ENCODE data around the gene ADARB2. TPM values are rescaled to one million over a fixed set of nuclear protein-coding genes. Genes with fewer than 3 reads are reported as not detected.

Gene ADARB2
- total RNA-seq, 1 experiment from 2014 or later: not detected

DNA sequence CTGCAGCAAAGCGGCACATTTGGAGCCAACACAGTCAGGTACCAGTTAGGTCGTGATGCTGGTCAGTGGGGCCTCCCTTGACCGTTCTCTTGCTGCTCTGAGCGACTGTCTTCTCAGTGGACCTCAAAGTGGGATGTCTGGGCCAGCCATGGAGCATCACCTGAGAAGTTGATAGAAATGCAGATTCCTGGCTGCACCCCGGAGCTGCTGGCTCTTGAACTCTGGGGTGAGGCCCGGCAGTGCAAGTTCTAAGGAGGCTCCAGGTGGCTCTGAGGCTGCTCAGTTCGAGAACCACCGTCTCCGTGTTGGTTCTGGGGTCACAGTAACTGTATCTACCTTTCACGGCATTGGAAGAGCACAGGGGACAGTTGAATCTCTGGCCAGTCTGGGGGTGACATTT, 533.6 kb downstream of the ADARB2 start:
- H3K36me3 Mint-ChIP-seq (ENCODE audit: insufficient read depth, unreplicated experiment): no peaks in the 10 kb centered on the region
- BruUV-seq (replicated peaks): no TSS peak
- DNase-seq: no peak

GRCh38 chr10:1203216-1203615, 534.1 kb downstream of the ADARB2 start:
- peaks cover 19% of the 10 kb centered on the region for H3K27me3 Mint-ChIP-seq (ENCODE audit: unreplicated experiment)
- no peak overlapping the region for H3K4me3 Mint-ChIP-seq (ENCODE audit: low read depth, unreplicated experiment)
- no peaks in the 10 kb centered on the region for H3K36me3 Mint-ChIP-seq (ENCODE audit: insufficient read depth, unreplicated experiment)
- BruUV-seq (replicated peaks): no TSS peak
- H3K27ac Mint-ChIP-seq (ENCODE audit: unreplicated experiment): no peak overlapping the region
- no peak for DNase-seq
- intact Hi-C loops (cut with micrococcal nuclease; ENCODE audit: unreplicated experiment): no loop called here
- no peaks in the 10 kb centered on the region for H3K9me3 Mint-ChIP-seq (ENCODE audit: low read depth, unreplicated experiment)
- CTCF ChIA-PET: no interaction called here
- no peaks in the 10 kb centered on the region for H3K4me1 Mint-ChIP-seq (ENCODE audit: low read depth, unreplicated experiment)
- no peak for TF ChIP-seq CTCF (IDR thresholded peaks at IDR 0.05; ENCODE audit: unreplicated experiment)

More for the DNA sequence above, 533.6 kb downstream of the ADARB2 start:
- peaks cover 14% of the 10 kb centered on the region for H3K27me3 Mint-ChIP-seq (ENCODE audit: unreplicated experiment)
- intact Hi-C loops (cut with micrococcal nuclease; ENCODE audit: unreplicated experiment): no loop called here
- TF ChIP-seq CTCF (IDR thresholded peaks at IDR 0.05; ENCODE audit: unreplicated experiment): no peak
- no peak overlapping the region for H3K4me3 Mint-ChIP-seq (ENCODE audit: low read depth, unreplicated experiment)
- no peak overlapping the region for H3K27ac Mint-ChIP-seq (ENCODE audit: unreplicated experiment)
- H3K9me3 Mint-ChIP-seq (ENCODE audit: low read depth, unreplicated experiment): no peaks in the 10 kb centered on the region
- CTCF ChIA-PET: no interaction called here
- no peaks in the 10 kb centered on the region for H3K4me1 Mint-ChIP-seq (ENCODE audit: low read depth, unreplicated experiment)

- Mint-ChIP-seq H3K27me3 (ENCODE audit: unreplicated experiment) (peaks cover 28% of the 10 kb centered on the region), H3K27ac (ENCODE audit: unreplicated experiment) (no peak overlapping the region), H3K9me3 (ENCODE audit: low read depth, unreplicated experiment) (no peaks in the 10 kb centered on the region), H3K4me1 (ENCODE audit: low read depth, unreplicated experiment) (no peaks in the 10 kb centered on the region), H3K4me3 (ENCODE audit: low read depth, unreplicated experiment) (no peak overlapping the region), H3K36me3 (ENCODE audit: insufficient read depth, unreplicated experiment) (no peaks in the 10 kb centered on the region)
- intact Hi-C loops (cut with micrococcal nuclease; ENCODE audit: unreplicated experiment): no loop called here
- CTCF ChIA-PET: no interaction called here
- TF ChIP-seq CTCF (IDR thresholded peaks at IDR 0.05; ENCODE audit: unreplicated experiment): no peak
- no peak for DNase-seq
- no TSS peak for BruUV-seq (replicated peaks)
Observed at GRCh38 chr10:1202343-1202742, 535.0 kb downstream of the ADARB2 start.

DNA sequence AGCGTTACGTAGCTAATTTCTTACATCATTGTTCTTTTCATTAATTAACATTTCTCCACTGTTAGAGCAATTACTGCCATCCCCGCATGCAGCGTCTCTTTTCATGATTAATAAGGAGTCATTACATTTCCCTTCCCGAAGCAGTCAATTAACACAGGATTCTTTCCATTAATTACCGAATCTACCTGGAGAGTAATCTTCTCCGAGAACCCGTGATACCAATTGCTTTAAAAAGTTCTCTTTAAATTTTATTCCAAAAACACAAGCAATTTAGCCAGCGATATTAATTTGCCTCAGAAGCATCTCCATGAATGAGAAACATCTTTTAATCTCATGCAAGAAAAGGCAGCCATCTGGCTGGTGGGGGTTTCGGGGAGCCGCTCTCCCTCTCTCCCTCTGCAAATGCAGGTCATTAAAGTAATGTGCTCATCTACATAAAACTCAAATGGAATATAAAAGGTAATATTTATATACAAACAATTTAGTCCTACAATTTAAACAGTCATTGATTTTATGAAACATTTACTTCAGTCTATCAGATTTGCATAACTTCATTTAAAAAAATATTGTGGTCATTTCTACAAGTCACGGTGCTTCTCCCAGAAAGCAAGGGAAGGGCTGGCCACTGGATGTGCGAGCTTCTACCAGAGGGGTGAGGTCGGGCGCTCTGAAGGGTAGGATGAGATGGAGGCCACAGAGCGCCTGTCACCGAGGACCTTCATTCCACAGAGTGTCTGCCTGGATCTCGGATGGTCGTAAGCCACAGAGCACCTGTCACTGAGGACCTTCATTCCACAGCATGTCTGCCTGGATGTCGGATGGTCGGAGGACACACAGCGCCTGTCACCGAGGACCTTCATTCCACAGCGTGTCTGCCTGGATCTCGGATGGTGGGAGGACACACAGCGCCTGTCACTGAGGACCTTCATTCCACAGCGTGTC, 536.2 kb downstream of the ADARB2 start:
- CTCF ChIA-PET: no interaction called here
- intact Hi-C loops (cut with micrococcal nuclease; ENCODE audit: unreplicated experiment): no loop called here
- TF ChIP-seq CTCF (IDR thresholded peaks at IDR 0.05; ENCODE audit: unreplicated experiment): no peak
- Mint-ChIP-seq H3K4me1 (ENCODE audit: low read depth, unreplicated experiment) (no peaks in the 10 kb centered on the region), H3K4me3 (ENCODE audit: low read depth, unreplicated experiment) (no peak overlapping the region), H3K27ac (ENCODE audit: unreplicated experiment) (no peak overlapping the region), H3K27me3 (ENCODE audit: unreplicated experiment) (peaks cover 37% of the 10 kb centered on the region), H3K9me3 (ENCODE audit: low read depth, unreplicated experiment) (no peaks in the 10 kb centered on the region), H3K36me3 (ENCODE audit: insufficient read depth, unreplicated experiment) (no peaks in the 10 kb centered on the region)
- BruUV-seq (replicated peaks): no TSS peak
- DNase-seq: no peak

Data from Calu3 (cell line).